GOT3 (cell line): ENCODE results near the gene COL8A2.

Experiments used
- DNase-seq: peaks from one replicate; lab custom pipeline; 2025; ENCODE audit warnings: mixed read lengths; lab: John Stamatoyannopoulos, UW

The COL8A2 gene

GRCh38 chr1:36114371-36114770, 10.7 kb downstream of the COL8A2 start:
- no peak for DNase-seq

DNA sequence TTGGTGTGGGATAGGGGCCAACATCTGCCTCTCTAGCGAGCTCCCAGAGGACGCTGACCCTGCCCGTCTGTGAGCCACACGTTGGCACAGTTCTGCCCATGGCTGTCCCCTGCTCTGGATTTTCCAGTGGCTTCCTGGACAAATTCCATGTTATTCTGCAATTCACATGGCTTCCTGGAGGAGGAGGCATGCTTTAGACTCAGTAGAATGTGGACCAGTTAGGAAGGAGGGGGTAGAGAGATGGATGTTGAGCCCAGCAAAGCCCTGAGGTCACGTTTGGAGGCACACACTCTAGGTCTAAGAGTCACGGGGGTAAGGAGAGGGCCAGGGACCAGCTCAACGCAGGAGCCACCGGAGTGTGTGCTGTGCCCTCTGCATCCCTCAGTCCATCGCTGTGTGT, 12.2 kb downstream of the COL8A2 start:
- no peak for DNase-seq

- DNase-seq = no peak
Measured at GRCh38 chr1:36111151-36111550, 13.9 kb downstream of the COL8A2 start.

DNA sequence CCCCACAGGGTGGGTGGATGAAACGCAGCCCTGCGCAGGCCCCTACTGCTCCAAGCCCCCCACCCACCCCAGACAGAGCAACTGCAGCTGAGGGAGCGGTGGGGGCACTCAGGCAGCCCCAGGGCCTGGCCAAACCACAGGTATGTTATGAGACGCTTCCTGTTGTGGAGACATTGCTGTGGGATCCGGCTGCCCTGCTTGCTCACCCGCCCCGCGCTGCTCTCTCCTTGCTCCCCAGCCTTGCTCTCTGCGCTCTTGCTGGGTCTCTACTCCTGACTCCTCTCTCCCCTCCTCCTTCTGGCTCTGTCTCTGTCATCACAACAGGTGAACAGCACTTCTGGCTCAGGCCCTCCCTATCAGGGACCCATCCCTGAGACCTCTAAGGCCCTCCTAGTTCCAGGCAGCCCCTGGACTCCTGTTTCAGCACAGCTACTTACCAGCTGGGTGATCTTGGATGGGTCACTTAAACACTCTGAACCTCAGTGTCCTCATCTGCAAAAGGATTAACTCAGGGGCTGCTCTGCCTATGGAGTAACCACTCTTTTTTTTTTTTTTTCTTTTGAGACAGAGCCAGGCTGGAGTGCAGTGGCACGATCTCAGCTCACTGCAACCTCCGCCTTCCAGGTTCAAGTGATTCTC, 15.9 kb downstream of the COL8A2 start:
- DNase-seq = no peak

- no peak for DNase-seq
Measured at GRCh38 chr1:36108314-36108713, 16.7 kb downstream of the COL8A2 start.

DNA sequence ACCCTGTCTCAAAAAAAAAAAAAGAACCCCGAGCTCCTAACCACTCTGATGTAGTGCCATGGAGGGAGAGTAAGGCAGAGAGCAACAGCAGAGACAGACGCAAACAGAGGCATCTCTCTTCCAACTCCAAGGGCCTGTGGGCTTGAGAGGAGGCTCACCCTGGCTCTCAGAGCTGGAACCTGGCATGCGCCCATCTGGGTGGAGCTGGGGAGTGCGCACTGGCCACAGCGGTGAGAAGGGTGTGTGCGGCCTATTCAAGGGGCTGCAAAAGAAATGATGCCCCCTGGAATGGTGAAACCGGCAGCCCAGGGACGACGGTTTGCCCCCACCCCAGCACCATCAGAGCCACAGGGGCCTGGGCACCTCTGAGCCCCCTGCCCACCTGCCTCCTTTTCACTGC, 17.6 kb downstream of the COL8A2 start:
- DNase-seq = no peak

- no peak for DNase-seq
Measured at GRCh38 chr1:36106269-36106668, 18.8 kb downstream of the COL8A2 start.

- DNase-seq = no peak
Measured at GRCh38 chr1:36101546-36101945, 23.5 kb downstream of the COL8A2 start.

- DNase-seq = no peak
Measured at GRCh38 chr1:36100376-36100775, 24.6 kb downstream of the COL8A2 start.

DNA sequence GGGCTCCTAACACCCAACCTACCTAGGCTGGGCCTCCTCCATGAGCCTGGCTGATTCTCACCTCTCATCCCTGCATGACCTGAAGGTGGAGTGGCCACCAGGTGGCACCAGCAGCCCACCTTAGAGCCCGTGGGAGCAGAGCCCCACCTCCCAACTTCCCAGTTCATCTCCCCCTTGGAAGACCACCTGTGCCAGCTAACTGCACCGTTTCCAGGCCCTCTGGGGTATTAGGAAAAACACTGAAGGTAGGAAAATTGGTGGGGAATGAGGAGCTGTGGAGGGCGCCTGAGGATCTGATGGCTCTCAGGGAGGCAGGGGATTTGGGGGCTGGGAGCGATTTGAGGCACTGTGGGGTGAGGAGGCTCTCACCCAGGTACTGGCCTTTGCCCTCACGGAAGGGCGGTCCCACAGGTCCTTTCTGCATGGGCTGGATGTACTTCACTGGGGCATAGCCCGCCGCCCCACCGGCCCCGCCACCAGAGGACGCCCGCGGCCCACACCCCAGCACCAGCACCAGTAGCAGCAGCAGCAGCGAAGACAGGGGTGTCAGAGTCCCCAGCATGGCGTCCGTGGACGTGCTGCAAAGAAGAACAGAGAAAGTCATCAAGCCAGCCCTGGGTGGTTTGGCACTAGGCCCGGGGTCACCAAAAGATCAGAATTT, 25.2 kb downstream of the COL8A2 start:
- peak; percentile 26 for DNase-seq

GRCh38 chr1:36098650-36099365, 26.2 kb downstream of the COL8A2 start:
- no peak for DNase-seq

DNA sequence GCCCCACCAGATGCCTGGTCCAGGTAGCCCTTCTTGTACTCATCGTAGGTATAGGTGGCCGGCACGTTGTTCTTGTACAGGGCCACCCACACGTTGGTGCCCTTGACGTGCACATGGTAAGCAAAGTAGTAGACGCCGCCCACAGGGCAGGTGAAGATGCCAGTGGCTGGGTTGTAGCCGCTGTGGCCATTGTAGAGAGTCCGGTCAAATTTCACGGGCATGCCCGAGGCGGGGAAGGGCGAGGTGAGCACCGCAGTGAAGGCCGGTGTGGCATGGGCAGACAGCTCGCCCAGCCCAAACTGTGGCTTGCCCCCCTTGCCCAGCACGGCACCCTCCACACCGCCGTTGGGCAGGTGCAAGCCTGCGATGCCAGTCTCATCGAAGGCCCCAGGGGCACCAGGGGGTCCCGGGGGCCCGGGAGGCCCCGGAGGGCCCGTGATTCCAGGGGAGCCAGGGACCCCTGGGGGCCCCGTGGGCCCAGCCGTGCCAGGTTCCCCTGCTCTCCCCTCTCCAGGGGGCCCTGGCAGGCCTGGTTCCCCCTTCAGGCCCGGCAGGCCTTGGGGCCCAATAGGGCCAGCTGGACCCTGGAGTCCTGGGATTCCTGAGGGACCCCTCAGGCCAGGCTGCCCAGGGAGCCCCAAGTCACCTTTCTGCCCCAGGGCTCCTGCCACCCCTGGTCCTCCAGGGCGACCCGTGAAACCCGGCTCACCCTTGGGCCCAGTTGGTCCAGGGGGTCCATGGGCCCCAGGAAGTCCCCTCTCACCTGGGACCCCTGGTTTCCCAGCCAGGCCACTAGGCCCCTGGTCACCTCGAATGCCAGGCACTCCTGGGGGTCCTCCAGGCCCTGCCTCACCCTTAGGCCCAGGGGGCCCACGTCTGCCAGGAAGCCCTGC, 27.1 kb downstream of the COL8A2 start:
- DNase-seq = no peak

GRCh38 chr1:36096500-36097432, 28.3 kb downstream of the COL8A2 start:
- no peak for DNase-seq

DNA sequence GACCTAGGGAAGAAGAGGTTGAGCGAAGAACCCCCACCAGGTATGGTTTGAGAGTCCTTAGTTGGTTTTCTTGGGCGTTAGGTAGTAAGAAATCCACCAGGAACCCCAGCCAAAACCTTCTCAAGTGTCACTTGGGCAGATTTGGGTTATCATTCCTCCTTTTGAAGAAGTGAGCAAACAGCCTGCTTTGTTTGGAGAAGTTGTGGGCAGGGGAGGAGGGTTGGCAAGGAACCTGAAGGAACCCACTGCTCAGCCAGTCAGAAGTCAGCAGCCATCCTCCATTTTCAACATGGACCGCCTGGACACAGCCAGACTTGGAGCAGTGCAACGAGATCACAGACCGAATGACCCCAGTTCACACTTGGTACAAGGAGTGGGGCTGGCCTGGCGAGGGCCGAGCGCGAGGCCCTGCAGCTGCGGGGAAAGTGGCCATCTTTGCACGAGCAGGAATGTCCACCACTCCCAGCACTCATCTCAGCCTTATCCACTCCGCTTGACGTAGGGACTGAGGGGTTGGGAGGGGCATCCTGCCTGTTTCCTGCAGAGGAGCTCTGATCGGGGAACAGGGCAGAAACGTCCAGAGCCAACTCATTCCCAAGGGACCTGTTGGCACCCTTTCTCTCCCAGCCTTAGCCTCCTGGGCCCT, 29.1 kb downstream of the COL8A2 start:
- DNase-seq = no peak

GRCh38 chr1:36094621-36095061, 30.4 kb downstream of the COL8A2 start:
- DNase-seq = no peak

- DNase-seq = no peak
Measured at GRCh38 chr1:36093929-36094328, 31.1 kb downstream of the COL8A2 start.

GRCh38 chr1:36093226-36093625, 31.8 kb downstream of the COL8A2 start:
- no peak for DNase-seq

- DNase-seq = no peak
Measured at GRCh38 chr1:36092798-36093185, 32.2 kb downstream of the COL8A2 start.

DNA sequence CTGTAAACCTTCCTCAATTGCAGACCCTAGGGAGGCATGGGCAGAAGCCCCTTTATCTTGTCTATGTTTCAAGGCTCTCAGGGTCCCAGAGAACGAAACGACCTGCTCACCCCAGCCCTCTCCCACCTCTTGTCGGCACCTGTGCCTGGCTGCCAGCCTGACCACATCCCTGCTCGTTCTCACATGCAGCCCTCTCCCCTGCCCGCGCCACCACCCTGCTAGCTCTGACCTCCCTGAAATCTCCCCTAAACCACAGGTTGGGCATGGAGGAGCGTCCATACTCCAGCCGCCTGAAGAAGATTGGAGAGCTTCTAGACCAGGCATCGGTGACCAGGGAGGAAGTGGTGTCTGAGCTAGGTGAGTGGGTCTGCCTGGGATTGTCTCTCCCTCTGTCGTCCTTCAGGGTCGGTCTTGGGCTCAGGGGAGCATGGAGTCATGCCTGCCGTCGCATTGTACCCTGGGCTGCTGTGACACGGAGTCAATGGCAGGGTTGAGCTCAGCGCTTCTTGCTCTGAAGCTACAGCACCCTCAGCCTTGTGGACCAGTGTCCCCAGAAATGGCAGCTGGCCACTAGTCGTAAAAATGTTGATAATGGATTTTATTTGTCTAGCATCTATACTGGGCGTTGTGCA, 32.7 kb downstream of the COL8A2 start:
- DNase-seq = no peak

DNA sequence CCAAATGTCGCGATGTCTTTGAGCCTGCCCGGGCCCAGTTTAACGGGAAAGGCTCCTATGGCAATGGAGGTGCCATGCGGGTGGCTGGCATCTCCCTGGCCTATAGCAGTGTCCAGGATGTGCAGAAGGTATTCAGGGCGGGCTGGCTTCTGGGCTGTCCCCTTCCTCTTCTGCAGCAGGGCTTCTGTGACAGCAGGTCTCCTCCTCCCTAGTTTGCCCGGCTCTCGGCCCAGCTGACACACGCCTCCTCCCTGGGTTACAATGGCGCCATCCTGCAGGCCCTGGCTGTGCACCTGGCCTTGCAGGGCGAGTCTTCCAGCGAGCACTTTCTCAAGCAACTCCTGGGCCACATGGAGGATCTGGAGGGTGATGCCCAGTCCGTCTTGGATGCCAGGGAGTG, 33.3 kb downstream of the COL8A2 start:
- DNase-seq = no peak
